Transverse colon (tissue), 4 donors: ENCODE results near the gene CYP4B1. TPM values are rescaled to one million over a fixed set of nuclear protein-coding genes. Genes with fewer than 3 reads are reported as not detected.

Experiments
- DNase-seq: peaks from one replicate; pipeline ENCODE4 v3.0.0-alpha.2; 2019
- H3K27ac ChIP-seq, 4 donors: fragments of 200-600 bp; sonication (generic); 2 replicates each; pipeline ENCODE4 v1.5.1; 2016 to 2018; ENCODE audit warnings: inconsistent platforms in 4 of 4
- H3K27me3 ChIP-seq: fragments of 200-600 bp; sonication (generic); 2 replicates; pipeline ENCODE4 v1.5.1; 2017; ENCODE audit warnings: inconsistent platforms
- H3K36me3 ChIP-seq, 4 donors: fragments of 200-600 bp; sonication (generic); 2 replicates each; pipeline ENCODE4 v1.5.1; 2017 to 2019; ENCODE audit warnings: inconsistent platforms in 4 of 4
- H3K4me1 ChIP-seq, 4 donors: fragments of 200-600 bp; sonication (generic); 2 replicates each; pipeline ENCODE4 v1.5.1; 2017 to 2020; ENCODE audit warnings: inconsistent platforms in 4 of 4
- H3K4me3 ChIP-seq, 4 donors: fragments of 200-600 bp; sonication (generic); 1 replicate in 1 of 4; 2 replicates in 3 of 4; pipeline versions ENCODE4 v1.5.1 to v1.6.1; 2017 to 2019; ENCODE audit warnings: inconsistent platforms in 4 of 4
- H3K9me3 ChIP-seq, 2 donors: fragments of 200-600 bp; sonication (generic); 2 replicates each; pipeline ENCODE4 v1.5.1; 2017 to 2019; ENCODE audit warnings: inconsistent platforms in 2 of 2
- CTCF ChIP-seq, 5 experiments: fragments of 200-600 bp in 3 of 5; fragments of 450-650 bp in 2 of 5; sonication (generic) in 3 of 5; IDR thresholded peaks; 1 replicate in 2 of 5; 2 replicates in 3 of 5; pipeline ENCODE4 v1.5.1; 2016 to 2017; ENCODE audit warnings: antibody characterized with exemption in 5 of 5, inconsistent platforms in 3 of 5, mild to moderate bottlenecking in 2 of 5, moderate library complexity in 1 of 5
- EP300 ChIP-seq: sonication (generic); formaldehyde crosslinking; IDR thresholded peaks from one replicate; pipeline ENCODE4 v1.6.1; 2017; ENCODE audit warnings: antibody characterized with exemption, low read depth
- POLR2A ChIP-seq: fragments of 450-650 bp; IDR thresholded peaks from one replicate; pipeline ENCODE4 v1.6.1; 2016; ENCODE audit warnings: antibody characterized with exemption, mild to moderate bottlenecking, moderate library complexity
- POLR2AphosphoS5 ChIP-seq, 3 donors: sonication (generic); formaldehyde crosslinking; IDR thresholded peaks; one replicate each; pipeline ENCODE4 v1.6.1; 2016; ENCODE audit warnings: antibody characterized with exemption in 3 of 3
- WGBS, 2 donors: methylation state at CpG; one replicate each; pipeline ENCODE4 v1.1.5; 2018; ENCODE audit warnings: low coverage in 1 of 2; 5-methylcytosine and 5-hydroxymethylcytosine counted together
- in situ Hi-C, 4 donors: fragments of 200-750 bp; cut with MboI; loops; one replicate each; pipeline versions ENCODE4 v1.15.0 to v1.15.1; 2017; ENCODE audit warnings: low sequenced_read_pairs in 3 of 4, low pct_ligation_motif_present in 1 of 4, low pct_unique_long_range_greater_than_20kb in 1 of 4
- intact Hi-C: fragments of 100-400 bp; cut with DNase I; formaldehyde crosslinking; loops from one replicate; pipeline ENCODE4 v1.15.1; 2023; ENCODE audit warnings: low total_unique reads
- total RNA-seq, 4 donors: library from RNA; depleted of rRNA; stranded (reverse); fragments of >200 nt; gene quantifications; one replicate each; pipeline ENCODE4 v1.1.0, GENCODE V29; 2016

The CYP4B1 gene
- total RNA-seq, 4 donors from 2014 or later, result 2.4 to 77.8 (median 25.2) TPM

- intact Hi-C loops, result no loop called here
- H3K4me1 ChIP-seq, result no peaks in the 10 kb centered on the region
- DNase-seq, result no peak
- no peak overlapping the region for H3K4me3 ChIP-seq
- no peaks in the 10 kb centered on the region for H3K36me3 ChIP-seq
- TF ChIP-seq CTCF (IDR thresholded peaks at IDR 0.05), result no peak
- no peaks in the 10 kb centered on the region for H3K27me3 ChIP-seq
- H3K9me3 ChIP-seq, result no peaks in the 10 kb centered on the region
- 83% methylated on average over 5 of the region's 5 CpGs; no CpG with 5 or more reads in 1 of the 2 donors for WGBS, 2 donors
- no peak overlapping the region for H3K27ac ChIP-seq
- in situ Hi-C loops, result no loop called here
Measured at GRCh38 chr1:46810596-46810995, 11.8 kb downstream of the CYP4B1 start.

GRCh38 chr1:46811053-46811452 is 12.2 kb downstream of the CYP4B1 start:
- Histone ChIP-seq H3K4me3 (no peak overlapping the region), H3K9me3 (no peaks in the 10 kb centered on the region), H3K4me1 (no peaks in the 10 kb centered on the region), H3K27ac (no peak overlapping the region), H3K27me3 (no peaks in the 10 kb centered on the region), H3K36me3 (no peaks in the 10 kb centered on the region)
- DNase-seq, result no peak
- 69% methylated on average over 5 of the region's 5 CpGs; no CpG with 5 or more reads in 1 of the 2 donors for WGBS, 2 donors
- intact Hi-C loops, result no loop called here
- in situ Hi-C loops, result no loop called here
- TF ChIP-seq CTCF (IDR thresholded peaks at IDR 0.05), result no peak
- no peak for TF ChIP-seq EP300
- TF ChIP-seq POLR2A, result no peak
- TF ChIP-seq POLR2AphosphoS5 (IDR thresholded peaks at IDR 0.05), result no peak

- TF ChIP-seq POLR2AphosphoS5 (IDR thresholded peaks at IDR 0.05) (no peak), CTCF (IDR thresholded peaks at IDR 0.05) (no peak), POLR2A (no peak), EP300 (no peak)
- no peak overlapping the region for H3K4me3 ChIP-seq
- intact Hi-C loops, result no loop called here
Measured at GRCh38 chr1:46812065-46812963, 13.5 kb downstream of the CYP4B1 start.

GRCh38 chr1:46812996-46813857 is 14.4 kb downstream of the CYP4B1 start:
- H3K27me3 ChIP-seq, result no peaks in the 10 kb centered on the region
- no peaks in the 10 kb centered on the region for H3K36me3 ChIP-seq
- 64 to 82% methylated on average over 2 to 11 of the region's 11 CpGs for WGBS, 2 donors
- no peak overlapping the region for H3K4me3 ChIP-seq
- H3K27ac ChIP-seq, result no peak overlapping the region
- TF ChIP-seq POLR2AphosphoS5 (IDR thresholded peaks at IDR 0.05) (no peak), CTCF (IDR thresholded peaks at IDR 0.05) (no peak), POLR2A (no peak), EP300 (no peak)
- H3K4me1 ChIP-seq, result no peaks in the 10 kb centered on the region
- in situ Hi-C loops (no loop called here), intact Hi-C loops (no loop called here)
- no peak for DNase-seq
- H3K9me3 ChIP-seq, result no peaks in the 10 kb centered on the region

More at GRCh38 chr1:46812065-46812963, 13.5 kb downstream of the CYP4B1 start:
- H3K36me3 ChIP-seq, result no peaks in the 10 kb centered on the region
- no peak for DNase-seq
- no peaks in the 10 kb centered on the region for H3K4me1 ChIP-seq
- WGBS, 2 donors, result 65 to 80% methylated on average over 1 to 11 of the region's 11 CpGs
- no peak overlapping the region for H3K27ac ChIP-seq
- no peaks in the 10 kb centered on the region for H3K9me3 ChIP-seq
- H3K27me3 ChIP-seq, result no peaks in the 10 kb centered on the region
- in situ Hi-C loops, result no loop called here
